Measurements from ENCODE around the gene AFAP1L2. TPM values are rescaled to one million over a fixed set of nuclear protein-coding genes. Genes with fewer than 3 reads are reported as not detected.
A peak's percentile ranks its signal among the peaks of the same experiment; 100 is the strongest.

AFAP1L2 gene
- total RNA-seq, 3 donors from 2014 or later = 6.7 to 23.4 (median 11.6) TPM

GRCh38 chr10:114373631-114374030 is 30.7 kb downstream of the AFAP1L2 start:
- H3K36me3 ChIP-seq (ENCODE audit: low read depth) = no peaks in the 10 kb centered on the region
- intact Hi-C loops (cut with DNase I, micrococcal nuclease) = no loop called here
- H3K9me3 ChIP-seq = no peaks in the 10 kb centered on the region
- no peak for ATAC-seq
- no peaks in the 10 kb centered on the region for H3K4me1 ChIP-seq (ENCODE audit: low read depth)
- no peak for DNase-seq
- H3K4me3 ChIP-seq = no peak overlapping the region
- no peak for TF ChIP-seq CTCF (IDR thresholded peaks at IDR 0.05)

- intact Hi-C loops (cut with DNase I, micrococcal nuclease) = no loop called here
- TF ChIP-seq CTCF (IDR thresholded peaks at IDR 0.05) = no peak
- Histone ChIP-seq H3K36me3 (ENCODE audit: low read depth) (no peaks in the 10 kb centered on the region), H3K4me3 (no peak overlapping the region), H3K9me3 (no peaks in the 10 kb centered on the region), H3K4me1 (ENCODE audit: low read depth) (no peaks in the 10 kb centered on the region)
- DNase-seq (no peak), ATAC-seq (no peak)
These were observed 31.3 kb downstream of the AFAP1L2 start for GRCh38 chr10:114372995-114373394.

GRCh38 chr10:114372179-114372578 is 32.1 kb downstream of the AFAP1L2 start:
- no peak overlapping the region for H3K4me3 ChIP-seq
- DNase-seq (peak in 2 of 3 donors; percentile 62 to 66), ATAC-seq (peak; percentile 94)
- TF ChIP-seq CTCF (IDR thresholded peaks at IDR 0.05) = no peak
- intact Hi-C loops (cut with DNase I, micrococcal nuclease) = no loop called here
- no peaks in the 10 kb centered on the region for H3K36me3 ChIP-seq (ENCODE audit: low read depth)
- no peaks in the 10 kb centered on the region for H3K4me1 ChIP-seq (ENCODE audit: low read depth)
- no peaks in the 10 kb centered on the region for H3K9me3 ChIP-seq

- Histone ChIP-seq H3K4me3 (no peak overlapping the region), H3K36me3 (ENCODE audit: low read depth) (no peaks in the 10 kb centered on the region), H3K4me1 (ENCODE audit: low read depth) (no peaks in the 10 kb centered on the region), H3K9me3 (no peaks in the 10 kb centered on the region)
- ATAC-seq = no peak
- no peak for DNase-seq
- no peak for TF ChIP-seq CTCF (IDR thresholded peaks at IDR 0.05)
- intact Hi-C loops (cut with DNase I, micrococcal nuclease) = no loop called here
These were observed 33.3 kb downstream of the AFAP1L2 start for GRCh38 chr10:114370966-114371365.

GRCh38 chr10:114370199-114370598 is 34.1 kb downstream of the AFAP1L2 start:
- no peak for DNase-seq
- H3K4me1 ChIP-seq (ENCODE audit: low read depth) = no peaks in the 10 kb centered on the region
- no peak overlapping the region for H3K4me3 ChIP-seq
- TF ChIP-seq CTCF (IDR thresholded peaks at IDR 0.05) = no peak
- intact Hi-C loops (cut with DNase I, micrococcal nuclease) = no loop called here
- H3K9me3 ChIP-seq = no peaks in the 10 kb centered on the region
- no peak for ATAC-seq
- no peaks in the 10 kb centered on the region for H3K36me3 ChIP-seq (ENCODE audit: low read depth)

GRCh38 chr10:114368057-114368391 is 36.3 kb downstream of the AFAP1L2 start:
- H3K4me3 ChIP-seq = no peak overlapping the region
- no peak for TF ChIP-seq CTCF (IDR thresholded peaks at IDR 0.05)
- DNase-seq = no peak
- H3K36me3 ChIP-seq (ENCODE audit: low read depth) = no peaks in the 10 kb centered on the region
- intact Hi-C loops (cut with DNase I, micrococcal nuclease) = no loop called here
- no peaks in the 10 kb centered on the region for H3K4me1 ChIP-seq (ENCODE audit: low read depth)
- ATAC-seq = no peak
- H3K9me3 ChIP-seq = no peaks in the 10 kb centered on the region
